NCI-H2171 (cell line): ENCODE measurements around the gene EPHX1.
"Not testable (repeated sequence)": the region's sequence is repeated elsewhere in the genome, so short reads cannot be mapped to it uniquely, and the experiment has no call there.

ENCODE experiments used
- DNase-seq: peaks from one replicate; lab custom pipeline; 2025; lab: John Stamatoyannopoulos, UW

Gene EPHX1

DNA sequence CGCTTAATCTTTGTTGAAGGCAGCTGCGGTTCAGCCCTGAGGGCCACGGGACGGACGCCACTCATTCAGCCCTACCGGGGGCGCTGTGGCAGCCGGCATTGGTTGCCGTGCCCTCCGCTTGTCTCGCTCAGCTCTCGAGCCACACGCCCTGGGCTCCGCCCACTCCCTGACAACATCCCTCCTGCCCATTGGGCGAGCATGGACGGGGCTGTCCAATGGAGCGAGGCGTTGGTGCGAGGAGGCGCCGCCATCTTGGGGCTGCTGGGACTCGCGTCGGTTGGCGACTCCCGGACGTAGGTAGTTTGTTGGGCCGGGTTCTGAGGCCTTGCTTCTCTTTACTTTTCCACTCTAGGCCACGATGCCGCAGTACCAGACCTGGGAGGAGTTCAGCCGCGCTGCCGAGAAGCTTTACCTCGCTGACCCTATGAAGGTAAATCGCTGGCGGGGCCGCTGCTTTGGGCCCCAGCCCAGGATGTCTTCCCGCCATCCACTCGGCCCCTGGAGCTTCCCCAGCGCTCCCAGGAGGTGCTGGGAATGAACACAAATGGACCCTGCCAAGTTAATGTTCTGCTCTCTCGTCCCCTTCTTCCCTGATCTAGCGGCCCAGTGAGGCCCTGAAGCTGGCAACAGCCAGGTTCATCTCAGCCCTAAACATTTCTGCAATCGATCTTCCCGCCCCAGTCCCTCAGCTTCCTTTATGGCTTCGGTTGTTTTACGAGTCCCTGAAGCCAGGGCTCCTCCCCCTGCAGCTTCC is 32.2 kb upstream of the EPHX1 start, which contains the start of gene SRP9:
Gene SRP9, plus strand, starts transcription at position 244 of the 754 bp plus-strand sequence. Its CDS starts 115 bp downstream, at position 359.
- peak; percentile 97 for DNase-seq

DNA sequence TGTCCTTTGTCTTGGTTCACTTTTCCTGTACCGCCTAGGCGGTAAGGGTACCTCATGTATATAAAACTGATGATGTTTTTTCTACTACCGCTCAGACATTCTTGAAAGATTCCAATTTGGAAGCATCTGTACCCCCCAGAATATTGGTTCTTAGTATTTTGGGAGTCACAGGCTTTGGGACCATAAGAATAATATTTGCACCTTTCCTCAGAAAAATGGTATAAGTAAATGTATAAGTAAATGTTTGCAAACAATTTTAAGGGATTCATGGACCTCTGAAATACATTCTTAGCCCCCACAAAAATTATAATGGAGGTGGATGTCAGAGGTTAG is 31.6 kb upstream of the EPHX1 start:
- DNase-seq = no peak

DNA sequence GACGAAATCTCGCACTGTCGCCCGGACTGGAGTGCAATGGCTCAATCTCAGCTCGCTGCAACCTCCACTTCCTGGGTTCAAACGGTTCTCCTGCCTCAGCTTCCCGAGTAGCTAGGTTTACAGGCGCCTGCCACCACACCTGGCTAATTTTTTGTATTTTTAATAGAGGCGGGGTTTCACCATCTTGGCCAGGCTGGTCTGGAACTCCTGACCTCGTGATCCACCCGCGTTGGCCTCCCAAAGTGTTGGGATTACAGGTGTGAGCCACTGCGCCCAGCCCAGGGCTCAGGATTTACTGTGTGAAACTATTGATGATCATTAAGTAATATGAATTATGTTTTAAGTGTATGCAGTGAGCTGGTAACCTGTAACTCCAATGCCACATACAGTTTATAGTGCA is 30.8 kb upstream of the EPHX1 start:
- not testable (repeated sequence) for DNase-seq

DNA sequence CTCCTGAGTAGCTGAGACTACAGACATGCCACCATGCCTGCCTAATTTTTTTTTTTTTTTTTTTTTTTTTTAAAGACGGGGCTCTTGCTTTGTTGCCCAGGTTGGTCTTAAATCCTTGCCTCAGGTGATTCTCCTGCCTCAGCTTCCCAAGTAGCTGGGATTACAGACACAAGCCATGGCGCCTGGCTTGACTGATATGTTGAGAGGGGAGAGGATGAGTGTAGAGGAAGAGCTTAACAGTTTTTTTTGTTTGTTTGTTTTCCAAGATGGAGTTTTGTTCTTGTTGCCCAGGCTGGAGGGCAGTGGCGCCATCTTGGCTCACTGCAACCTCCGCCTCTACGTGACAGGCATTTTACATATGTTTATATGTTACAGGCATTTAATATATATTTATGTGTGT is 29.8 kb upstream of the EPHX1 start:
- DNase-seq = no peak

DNA sequence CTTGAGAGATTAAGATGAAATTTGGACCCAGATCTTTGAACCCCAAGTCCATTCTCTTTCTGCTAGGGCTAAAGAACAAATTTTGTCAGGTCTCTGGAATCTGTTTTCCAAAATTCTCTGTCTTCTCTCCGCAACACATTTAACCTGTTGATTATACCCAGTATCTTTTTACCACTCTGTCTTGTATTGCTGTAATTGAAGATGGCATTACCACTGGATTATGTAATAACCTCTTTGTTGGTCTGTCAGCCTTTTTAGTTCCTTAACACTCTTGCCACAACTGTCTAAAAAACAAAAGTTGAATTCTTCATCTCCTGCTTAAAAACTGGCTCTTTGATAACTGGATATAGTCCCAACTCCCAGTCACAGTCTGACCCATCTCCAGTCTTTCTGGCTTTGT is 29.3 kb upstream of the EPHX1 start:
- no peak for DNase-seq

DNA sequence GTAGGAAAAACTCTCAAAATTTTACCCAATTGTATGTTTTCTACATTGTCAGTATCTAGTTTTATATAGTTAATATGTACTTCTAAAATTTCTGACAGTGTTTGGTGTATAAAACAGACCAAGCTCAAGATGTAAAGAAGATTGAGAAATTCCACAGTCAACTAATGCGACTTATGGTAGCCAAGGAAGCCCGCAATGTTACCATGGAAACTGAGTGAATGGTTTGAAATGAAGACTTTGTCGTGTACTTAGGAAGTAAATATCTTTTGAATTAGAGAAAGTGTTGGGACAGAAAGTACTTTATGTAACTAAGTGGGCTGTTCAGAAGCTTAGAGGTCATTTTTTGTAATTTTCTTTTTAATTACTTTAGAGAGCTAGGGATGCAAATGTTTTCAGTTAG is 20.8 kb upstream of the EPHX1 start:
- DNase-seq = not testable (repeated sequence)

DNA sequence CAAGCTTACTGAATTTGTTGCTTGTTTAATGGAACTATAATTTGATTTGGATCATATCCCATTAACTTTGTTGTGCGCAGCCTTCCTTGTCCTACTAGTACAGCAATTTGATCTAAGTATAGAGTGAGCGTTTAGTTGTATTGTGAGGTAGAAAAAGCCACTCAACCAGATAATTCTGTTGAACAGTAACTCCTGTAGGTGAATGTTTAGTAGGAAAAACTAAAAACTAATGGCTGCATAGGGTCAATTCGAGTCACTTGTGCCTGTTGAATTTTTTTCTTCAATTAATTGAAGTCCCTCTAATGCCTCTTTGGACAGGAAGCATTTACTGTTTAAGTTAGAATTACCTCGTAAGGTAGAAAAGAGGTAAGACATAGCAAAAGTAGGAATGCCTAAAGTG is 15.0 kb upstream of the EPHX1 start:
- no peak for DNase-seq

DNA sequence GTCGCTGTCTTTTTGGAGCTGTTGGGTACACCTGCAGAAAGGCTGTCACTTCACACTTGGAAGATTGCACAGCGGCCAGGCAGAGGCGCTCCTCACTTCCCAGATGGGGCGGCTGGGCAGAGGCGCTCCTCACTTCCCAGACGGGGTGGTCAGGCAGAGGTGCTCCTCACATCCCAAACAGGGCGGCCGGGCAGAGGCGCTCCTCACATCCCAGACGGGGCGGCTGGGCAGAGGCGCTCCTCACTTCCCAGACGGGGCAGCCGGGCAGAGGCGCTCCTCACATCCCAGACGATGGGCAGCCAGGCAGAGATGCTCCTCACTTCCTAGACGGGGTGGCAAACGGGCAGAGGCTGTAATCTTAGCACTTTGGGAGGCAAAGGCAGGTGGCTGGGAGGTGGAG is 13.8 kb upstream of the EPHX1 start:
- DNase-seq = not testable (repeated sequence)

DNA sequence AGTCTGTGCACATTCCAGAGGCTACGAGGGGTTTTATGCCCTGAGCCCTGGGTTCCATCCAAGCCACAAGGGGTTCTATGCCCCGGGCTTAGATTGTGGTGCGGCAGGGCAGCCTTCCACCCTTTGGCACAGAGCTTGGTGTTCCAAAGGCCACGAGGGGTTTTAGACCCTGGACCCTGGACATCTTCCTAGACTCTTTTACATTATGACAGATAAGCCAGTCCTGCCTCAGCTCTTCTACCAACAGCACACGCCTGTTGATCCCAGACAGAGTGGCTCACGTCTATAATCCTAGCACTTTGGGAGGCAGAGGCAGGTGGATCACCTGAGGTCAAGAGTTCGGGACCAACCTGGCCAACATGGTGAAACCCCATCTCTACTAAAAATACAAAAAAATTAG is 8.8 kb upstream of the EPHX1 start:
- not testable (repeated sequence) for DNase-seq

DNA sequence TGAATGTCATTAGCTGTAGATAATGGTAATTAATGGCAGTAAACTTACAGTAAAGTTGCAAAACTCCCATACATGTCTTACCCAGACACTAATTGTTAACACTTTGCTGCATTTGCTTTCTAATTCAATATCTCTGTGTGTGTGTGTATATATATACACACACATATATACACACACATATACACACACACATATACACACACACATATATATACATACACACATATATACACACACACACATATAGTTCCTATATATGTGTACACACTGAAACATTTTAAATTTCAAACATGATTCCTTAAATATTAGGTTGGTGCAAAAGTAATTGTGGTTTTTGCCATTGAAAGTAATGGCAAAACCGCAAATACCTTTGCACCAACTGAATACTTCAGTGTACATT is 3.7 kb upstream of the EPHX1 start:
- DNase-seq = no peak

DNA sequence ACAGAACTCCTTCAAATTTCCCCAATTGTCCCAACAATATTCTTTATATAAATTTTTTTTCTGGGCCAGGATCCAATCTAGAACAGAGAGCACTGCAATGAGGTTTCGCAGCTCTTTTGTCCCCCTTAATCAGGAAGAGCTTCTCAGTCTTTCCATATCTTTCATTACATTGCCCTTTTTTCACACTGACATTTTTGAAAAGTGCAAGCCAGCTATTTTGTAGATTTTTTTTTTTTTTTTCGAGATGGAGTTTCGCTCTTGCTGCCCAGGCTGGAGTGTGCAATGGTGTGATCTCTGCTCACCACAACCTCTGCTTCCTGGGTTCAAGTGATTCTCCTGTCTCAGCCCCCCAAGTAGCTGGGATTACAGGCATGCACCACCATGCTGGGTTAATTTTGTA is 3.2 kb upstream of the EPHX1 start:
- not testable (repeated sequence) for DNase-seq

DNA sequence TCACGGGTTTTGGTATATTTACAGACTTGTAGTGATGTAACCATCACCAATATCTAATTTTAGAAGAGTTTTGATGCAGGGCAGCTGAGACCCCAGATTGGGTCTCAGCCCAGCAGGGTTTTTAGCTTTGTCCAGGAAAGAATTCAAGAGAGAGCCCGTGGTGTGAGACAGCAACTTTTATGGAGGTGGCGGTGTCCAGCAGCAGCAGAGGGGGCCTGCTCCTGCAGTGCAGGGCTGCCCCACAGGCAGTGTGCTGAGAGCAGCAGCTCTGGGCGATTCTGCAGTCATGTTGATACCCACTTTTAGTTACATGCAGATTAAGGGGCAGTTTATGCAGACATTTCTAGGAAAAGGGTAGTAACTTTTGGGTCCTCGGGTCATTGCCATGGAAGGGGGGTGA is 1.8 kb upstream of the EPHX1 start:
- no peak for DNase-seq

DNA sequence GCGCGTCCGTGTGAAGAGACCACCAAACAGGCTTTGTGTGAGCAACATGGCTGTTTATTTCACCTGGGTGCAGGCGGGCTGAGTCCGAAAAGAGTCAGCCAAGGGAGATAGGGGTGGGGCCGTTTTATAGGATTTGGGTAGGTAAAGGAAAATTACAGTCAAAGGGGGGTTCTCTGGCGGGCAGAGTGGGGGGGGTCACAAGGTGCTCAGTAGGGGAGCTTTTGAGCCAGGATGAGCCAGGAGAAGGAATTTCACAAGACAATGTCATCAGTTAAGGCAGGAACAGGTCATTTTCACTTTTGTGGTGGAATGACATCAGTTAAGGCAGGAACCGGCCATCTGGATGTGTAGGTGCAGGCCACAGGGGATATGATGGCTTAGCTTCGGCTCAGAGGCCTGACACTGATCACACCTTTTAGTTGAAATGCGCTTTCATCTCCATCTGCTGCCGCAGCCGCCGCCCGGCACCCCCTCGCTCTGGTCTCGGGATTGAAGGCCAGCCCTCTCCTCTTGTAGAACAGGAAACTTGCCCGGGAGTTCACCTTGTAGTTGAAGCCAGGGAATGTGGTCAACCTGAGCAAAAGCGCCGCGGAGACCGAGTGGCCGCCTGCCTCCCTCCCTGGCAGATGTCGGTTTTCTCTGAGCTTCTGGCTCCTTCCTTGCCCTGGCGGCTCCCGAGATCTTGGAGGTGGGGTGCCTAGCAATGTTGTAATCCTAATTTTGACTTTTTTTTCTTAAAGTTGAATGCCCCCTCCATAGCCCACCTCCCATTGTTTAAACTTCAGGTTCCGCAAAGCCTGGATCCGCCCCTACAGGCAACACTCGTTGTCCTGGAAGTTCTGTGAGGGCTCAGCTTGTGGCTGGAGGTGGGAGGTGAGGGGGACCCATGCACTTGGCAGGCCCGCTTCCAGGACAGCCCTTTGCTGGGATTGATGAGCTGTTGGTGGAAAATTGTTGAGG is 935 bp downstream of the EPHX1 start:
- DNase-seq = not testable (repeated sequence)

DNA sequence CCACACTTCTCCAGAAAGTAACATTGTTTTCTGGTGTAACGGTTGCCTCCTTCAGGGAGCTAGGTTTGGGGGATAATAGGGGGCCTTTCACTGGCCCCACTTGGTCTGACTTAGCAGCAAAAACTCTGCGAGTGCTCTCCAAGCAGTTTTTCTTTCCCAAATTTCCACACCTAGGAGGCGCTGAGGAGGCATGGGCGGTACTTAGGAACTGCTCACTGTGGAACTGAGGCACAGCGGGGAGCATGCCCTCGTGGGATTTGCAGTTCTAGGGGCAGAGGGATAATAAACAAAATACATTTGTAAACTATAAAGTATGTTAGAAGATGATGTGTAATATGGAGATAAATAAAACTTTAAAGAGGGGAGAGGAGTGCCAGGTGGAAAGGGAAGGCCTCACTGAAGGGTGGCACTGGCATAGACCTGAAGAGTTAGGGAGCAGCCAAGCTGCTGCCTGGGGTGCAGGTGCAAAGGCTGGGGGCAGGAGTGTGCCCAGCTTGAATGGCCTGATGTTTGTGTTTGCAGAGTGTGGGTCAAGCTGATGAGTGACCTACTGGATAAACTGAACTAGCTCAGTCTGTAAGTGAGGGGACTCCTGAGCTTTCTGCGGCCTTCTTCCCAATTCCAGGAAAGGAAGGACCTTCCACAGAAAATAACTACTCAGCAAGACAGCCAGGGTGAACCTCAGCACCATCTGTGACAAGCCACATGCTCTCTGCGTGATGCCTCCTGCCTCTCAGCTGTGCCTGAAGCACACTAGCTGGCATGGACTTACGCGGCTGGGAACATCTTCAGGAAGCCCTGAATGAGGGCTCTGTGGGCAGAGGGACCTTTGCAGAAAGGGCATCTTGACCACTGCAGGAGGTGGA is 1.9 kb downstream of the EPHX1 start:
- peak; percentile 45 for DNase-seq

DNA sequence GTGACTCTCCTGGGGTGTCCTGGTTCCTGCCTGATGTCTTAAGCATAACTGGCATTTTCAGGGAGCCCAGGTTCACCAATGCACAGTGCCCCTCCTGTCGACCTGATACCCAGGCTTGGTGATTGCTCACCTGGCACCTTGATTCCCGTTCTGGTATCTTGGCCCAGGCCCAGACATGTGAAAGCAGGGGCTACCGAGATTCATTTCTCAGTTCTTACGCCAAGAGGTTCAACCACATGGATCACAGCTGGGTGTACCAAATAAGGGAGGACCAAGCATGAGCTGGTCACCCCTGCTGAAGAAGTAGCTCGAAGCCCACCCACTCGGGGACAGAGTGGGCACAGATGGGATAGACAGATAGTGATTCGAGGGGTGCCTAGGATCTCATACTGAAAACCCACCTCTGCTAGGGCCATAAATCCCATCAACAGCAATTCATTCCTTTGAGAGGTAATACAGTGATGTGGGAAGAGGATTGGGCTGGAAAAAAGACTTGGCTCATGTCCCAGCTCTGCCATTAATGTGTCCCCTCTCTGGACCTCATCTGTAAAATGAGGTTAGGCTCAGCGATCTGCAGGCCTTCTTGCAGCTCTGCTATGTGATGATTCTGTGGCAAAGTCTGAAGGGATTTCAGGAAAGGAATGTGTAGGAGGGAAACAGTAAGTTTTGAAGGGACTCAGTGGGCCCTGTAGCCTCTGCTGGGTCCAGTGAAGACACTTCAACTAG is 2.7 kb downstream of the EPHX1 start:
- no peak for DNase-seq

DNA sequence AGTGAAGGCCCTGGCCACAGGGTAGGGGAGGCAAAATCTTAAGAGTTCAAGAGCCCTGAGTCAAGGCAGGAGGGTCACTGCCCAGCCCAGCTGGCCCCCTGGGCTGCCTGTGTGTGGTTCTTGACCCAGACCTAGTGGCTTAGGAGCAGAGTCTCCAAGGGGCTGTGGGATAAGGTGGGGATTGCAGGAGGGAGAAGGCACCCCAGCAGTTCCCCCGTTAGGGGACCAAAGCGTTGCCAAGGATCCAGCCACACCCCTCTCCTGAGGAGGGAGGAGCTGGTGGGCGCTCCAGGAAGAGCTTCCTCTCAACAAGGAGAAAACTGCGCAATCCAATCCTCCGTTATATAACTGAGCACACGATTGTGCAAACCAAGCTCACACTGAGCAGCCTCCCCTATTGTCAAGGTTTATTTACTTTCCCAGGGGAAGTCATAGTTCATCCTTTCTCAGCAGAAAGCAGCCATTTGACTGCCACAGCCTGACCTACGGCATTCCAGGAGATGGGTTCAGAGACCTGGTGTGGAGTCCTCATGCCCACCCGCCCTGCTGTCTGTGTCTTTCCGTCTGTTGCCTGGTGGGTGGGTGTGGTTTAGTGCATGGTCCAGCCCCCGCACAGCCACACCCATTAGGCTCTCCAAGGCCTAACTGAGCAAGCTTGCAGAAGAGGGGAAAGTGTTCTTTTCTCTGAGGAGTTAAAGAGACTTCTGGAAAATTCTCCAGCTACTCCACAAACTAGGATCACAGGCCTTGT is 3.5 kb downstream of the EPHX1 start:
- no peak for DNase-seq

DNA sequence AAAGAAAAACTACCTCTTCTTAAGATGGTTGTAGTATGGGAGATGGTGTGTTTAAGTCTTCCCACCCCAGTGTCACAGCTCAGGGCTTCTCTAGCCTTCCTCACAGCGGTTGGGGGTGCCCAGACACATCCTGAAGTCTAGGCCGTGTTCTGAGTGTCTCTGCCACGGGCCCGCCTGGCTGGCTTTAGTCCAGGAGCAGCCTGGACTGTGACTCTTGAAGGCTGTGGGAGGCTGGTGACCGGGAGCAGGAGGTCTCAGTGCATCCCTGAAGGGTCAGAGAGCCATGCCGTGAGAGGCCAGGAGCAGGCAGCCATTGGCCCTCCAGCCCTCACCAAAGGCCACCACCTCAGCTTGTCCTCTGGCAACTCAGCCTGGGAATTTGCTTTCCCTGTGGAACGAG is 4.5 kb downstream of the EPHX1 start:
- DNase-seq = no peak

DNA sequence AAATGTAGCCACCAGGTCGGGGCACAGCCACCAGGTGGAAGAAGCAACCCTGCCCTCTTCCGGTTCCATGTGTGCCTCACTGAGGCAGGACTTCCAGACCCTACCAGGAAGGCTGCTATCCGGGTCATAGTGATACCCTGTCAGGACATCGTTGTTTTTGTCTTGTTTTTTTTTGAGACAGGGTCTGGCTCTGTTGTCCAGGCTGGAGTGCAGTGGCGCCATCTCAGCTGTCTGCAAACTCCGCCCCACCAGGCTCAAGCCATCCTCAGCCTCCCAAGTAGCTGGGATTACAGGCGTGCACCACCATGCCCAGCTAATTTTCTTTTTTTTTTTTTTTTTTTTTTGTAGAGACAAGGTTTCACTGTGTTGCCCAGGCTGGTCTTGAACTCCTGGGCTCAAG is 5.2 kb downstream of the EPHX1 start:
- not testable (repeated sequence) for DNase-seq

DNA sequence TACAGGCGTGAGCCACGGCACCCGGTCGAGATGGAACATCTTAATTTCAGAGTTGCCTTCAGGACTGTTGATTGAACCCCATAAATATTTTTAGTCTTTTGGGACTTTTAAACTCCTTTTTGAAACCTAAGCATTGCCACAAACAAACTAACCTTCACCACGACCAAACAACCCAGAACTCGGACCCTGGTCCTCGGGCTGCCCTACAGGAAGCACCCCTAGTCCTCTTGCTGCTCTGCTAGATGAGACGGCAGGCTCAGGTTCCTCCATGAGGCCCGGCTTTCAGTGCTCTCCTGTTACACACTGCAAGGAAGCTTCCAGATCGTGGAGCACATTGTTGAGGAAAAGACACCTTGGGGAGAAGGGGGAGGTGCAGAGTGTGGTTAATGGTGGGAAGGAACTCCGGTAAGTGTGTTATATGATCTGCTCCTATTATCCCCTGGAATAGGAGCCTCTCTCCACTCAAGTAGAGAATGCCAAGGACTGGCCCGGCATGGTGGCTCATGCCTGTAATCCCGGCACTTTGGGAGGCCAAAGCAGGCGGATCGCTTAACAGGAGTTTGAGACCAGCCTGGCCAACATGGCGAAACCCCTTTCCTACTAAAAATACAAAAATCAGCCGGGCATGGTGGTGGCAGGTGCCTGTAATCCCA is 5.7 kb downstream of the EPHX1 start:
- DNase-seq = peak; percentile 19
